K562 (cell line): ENCODE data around the gene NACAD. TPM values are rescaled to one million over a fixed set of nuclear protein-coding genes. Genes with fewer than 3 reads are reported as not detected.

Source experiments
- ATAC-seq: fragments of 200-7000 bp; cut with Tn5 transposase; 3 replicates; pipeline ENCODE4 v1.9.1; 2020; ENCODE audit warnings: moderate library complexity
- BruUV-seq: library from RNA; stranded (reverse); fragments of 400-500 nt; replicated peaks from 2 replicates; lab custom pipeline; 2021; lab: Mats Ljungman, UMichigan
- CTCF ChIA-PET: fragments of 300-600 bp; formaldehyde crosslinking; extraction: SDS; loops from one replicate; lab custom pipeline; 2021; ENCODE audit warnings: low intra/inter-chr PET ratio; lab: Yijun Ruan, JAX
- POLR2A ChIA-PET: fragments of 300-600, 350-650 bp; sonication (Branson Sonifier 250); formaldehyde crosslinking; extraction: SDS; loops from one replicate; lab custom pipeline; 2021; ENCODE audit warnings: antibody characterized with exemption, inconsistent platforms; lab: Yijun Ruan, JAX
- DNase-seq, 4 experiments: peaks; one replicate each; pipeline versions ENCODE4 v3.0.0 to v3.0.0-alpha.2; 2011 to 2018; ENCODE audit warnings: low spot score in 3 of 4, mixed read lengths in 3 of 4; ENCODE audit errors: extremely low read depth in 1 of 4
- FAIRE-seq: peaks from 2 replicates; lab custom pipeline; 2011; peaks lifted over from hg19 to GRCh38; lab: Jason Lieb, UNC
- H2AFZ ChIP-seq: 2 replicates; pipeline ENCODE4 v1.6.0; 2011; ENCODE audit warnings: low read depth, low read length, control low read depth, inconsistent platforms
- H3K27ac ChIP-seq: fragments of 200-600 bp; 3 replicates; pipeline ENCODE4 v1.8.0; 2011; ENCODE audit warnings: low read depth, mild to moderate bottlenecking, control low read depth, inconsistent platforms, low read length, moderate library complexity, mixed read lengths; ENCODE audit errors: extremely low read depth
- H3K27me3 ChIP-seq, 2 experiments: fragments of 300-600 bp in 1 of 2; 2 replicates in 1 of 2; 3 replicates in 1 of 2; pipeline versions ENCODE4 v1.6.0 to v1.8.0; 2011; ENCODE audit warnings: inconsistent platforms in 2 of 2, low read length in 2 of 2, mild to moderate bottlenecking in 1 of 2, mixed read lengths in 1 of 2, moderate library complexity in 1 of 2; ENCODE audit not compliant: control insufficient read depth in 2 of 2, insufficient read depth in 2 of 2
- H3K36me3 ChIP-seq: fragments of 300-600 bp; 3 replicates; pipeline ENCODE4 v1.8.0; 2011; ENCODE audit warnings: mild to moderate bottlenecking, low read length, inconsistent platforms; ENCODE audit not compliant: control insufficient read depth, insufficient read depth
- H3K4me1 ChIP-seq, 2 experiments: fragments of 200-600 bp in 1 of 2; replicated peaks in 1 of 2; 2 replicates in 1 of 2; 3 replicates in 1 of 2; pipeline versions ENCODE4 v1.5.1 to v1.8.0; 2011; ENCODE audit warnings: inconsistent platforms in 2 of 2, low read length in 2 of 2, mild to moderate bottlenecking in 1 of 2, mixed read lengths in 1 of 2, moderate library complexity in 1 of 2; ENCODE audit not compliant: control insufficient read depth in 2 of 2, insufficient read depth in 2 of 2
- H3K4me2 ChIP-seq: 2 replicates; pipeline ENCODE4 v1.6.1; 2011; ENCODE audit warnings: low read length, control low read depth, inconsistent platforms, mixed read lengths; ENCODE audit not compliant: insufficient read depth
- H3K4me3 ChIP-seq: fragments of 200-600 bp; sonication (generic), shearing (Covaris generic); 2 replicates; pipeline ENCODE4 v1.5.1; 2016; ENCODE audit warnings: control low read depth, inconsistent platforms
- H3K79me2 ChIP-seq: fragments of 200-600 bp; 3 replicates; pipeline ENCODE4 v1.8.0; 2011; ENCODE audit warnings: low read length, inconsistent platforms; ENCODE audit not compliant: control insufficient read depth, insufficient read depth
- H3K9ac ChIP-seq, 2 experiments: 2 replicates each; pipeline versions ENCODE4 v1.6.0 to v1.6.1; 2011; ENCODE audit warnings: low read depth in 2 of 2, low read length in 2 of 2, control low read depth in 1 of 2, inconsistent platforms in 1 of 2, mild to moderate bottlenecking in 1 of 2, mixed read lengths in 1 of 2; ENCODE audit not compliant: insufficient read depth in 1 of 2
- H3K9me1 ChIP-seq: one replicate; pipeline ENCODE4 v1.6.0; 2011; ENCODE audit warnings: inconsistent platforms, mild to moderate bottlenecking, low read length, moderate library complexity; ENCODE audit not compliant: control insufficient read depth, insufficient read depth
- H3K9me3 ChIP-seq: replicated peaks from 2 replicates; pipeline ENCODE4 v1.5.1; 2011; ENCODE audit warnings: low read depth, low read length, inconsistent platforms; ENCODE audit not compliant: control insufficient read depth, insufficient read depth
- H4K20me1 ChIP-seq: replicated peaks from 2 replicates; pipeline ENCODE4 v1.6.1; 2011; ENCODE audit warnings: low read length, inconsistent platforms, mixed read lengths; ENCODE audit not compliant: control insufficient read depth, insufficient read depth
- MAFK ChIP-seq: IDR thresholded peaks from 2 replicates; pipeline ENCODE4 v1.6.1; 2011; ENCODE audit warnings: low read length, improper control_type of control experiment
- RBFOX2 ChIP-seq: fragments of 200-400 bp; formaldehyde crosslinking; IDR thresholded peaks from 2 replicates; pipeline ENCODE4 v1.6.1; 2017; ENCODE audit warnings: low read depth, mild to moderate bottlenecking, low read length, moderate library complexity
- ZBTB34 ChIP-seq: fragments of 250-450 bp; sonication (Bioruptor Pico); IDR thresholded peaks from 2 replicates; pipeline ENCODE4 v1.8.0; 2021; ENCODE audit warnings: mild to moderate bottlenecking, moderate library complexity
- ZZZ3 ChIP-seq: fragments of 450-650 bp; IDR thresholded peaks from 2 replicates; pipeline ENCODE4 v1.6.1; 2016; ENCODE audit warnings: antibody characterized with exemption, mild to moderate bottlenecking, moderate library complexity
- WGBS: fragments of 100-300 bp; shearing (Covaris generic); methylation state at CpG from one replicate; pipeline ENCODE4 v1.1.6; 2016; ENCODE audit warnings: low coverage, mixed read lengths; ENCODE audit not compliant: insufficient coverage; ENCODE audit errors: missing lambda C conversion rate; 5-methylcytosine and 5-hydroxymethylcytosine counted together
- in situ Hi-C: fragments of 300-500 bp; cut with MboI; formaldehyde crosslinking; loops from 4 replicates; pipeline ENCODE4 v1.15.0; 2018; ENCODE audit warnings: inconsistent platforms, mixed read lengths
- intact Hi-C: fragments of 100-400 bp; cut with micrococcal nuclease; formaldehyde crosslinking; loops from 2 replicates; pipeline ENCODE4 v1.14.2; 2022
- polyA plus RNA-seq, 8 experiments: library from polyadenylated mRNA; depleted of rRNA in 4 of 8; stranded (reverse) in 5 of 8; unstranded in 3 of 8; fragments of >200 nt; fragmentation: Nextera tagmentation in 2 of 8; fragmentation: Illumina TruSeq in 1 of 8; extraction: Ambion mirVana in 2 of 8; extraction: Trizol in 1 of 8; gene quantifications; 2 replicates each; pipeline versions ENCODE4 v1.2.1 to v1.2.3, GENCODE V29; 2011 to 2014; ENCODE audit warnings: inconsistent platforms in 1 of 8, missing spikeins in 1 of 8
- total RNA-seq, 7 experiments: library from RNA; depleted of rRNA in 6 of 7; stranded (reverse); fragments of >200 nt in 6 of 7; fragmentation: Illumina TruSeq in 2 of 7; extraction: Trizol in 2 of 7; gene quantifications; 2 replicates each; pipeline versions ENCODE4 v1.2.1 to v1.2.3, GENCODE V29; 2011 to 2021; ENCODE audit warnings: low replicate concordance in 1 of 7

NACAD gene
- total and polyA plus RNA-seq, 9 of the 15 experiments (the other 6 are each of a cell fraction or from before 2014, with no cell fraction given): under 0.01 to 0.03 (median 0.02) TPM; not detected in 5

GRCh38 chr7:45105588-45106188 lies 16.9 kb upstream of the NACAD start:
- Histone ChIP-seq H3K27me3 (no peaks in the 10 kb centered on the region), H3K27ac (no peak overlapping the region), H3K4me3 (no peak overlapping the region), H3K9me1 (no peaks in the 10 kb centered on the region), H3K9me3 (no peaks in the 10 kb centered on the region), H4K20me1 (peaks cover 45% of the 10 kb centered on the region), H3K4me2 (no peak overlapping the region), H3K79me2 (peaks cover 68% of the 10 kb centered on the region), H3K9ac (peak overlapping the region in 1 of 2 experiments; percentile 4; a peak in 1 of 4 replicates), H2AFZ (no peak overlapping the region), H3K4me1 (peaks cover 19 to 29% of the 10 kb centered on the region in 2 experiments; a peak in 4 of 5 replicates), H3K36me3 (peaks cover 93% of the 10 kb centered on the region)
- intact Hi-C loops (no loop called here), in situ Hi-C loops (no loop called here)
- DNase-seq: no peak
- no TSS peak for BruUV-seq
- no peak for ATAC-seq
- FAIRE-seq: no peak
- POLR2A ChIA-PET: interaction anchor here (0.6 to 4.2 kb wide), 5 partner anchors 9 to 113 kb away, joined by 3 to 19 read pairs (median 3); no protein-coding TSS in a partner anchor
- CTCF ChIA-PET: no interaction called here
- WGBS: 96% methylated on average over 6 of the region's 8 CpGs
- peak; percentile 32; the same call in 1 of the 2 replicates for TF ChIP-seq RBFOX2
- no peak for TF ChIP-seq ZZZ3
- no peak for TF ChIP-seq MAFK
- no peak for TF ChIP-seq ZBTB34 (CRISPR knock-in tag)
- TF ChIP-seq, all 486 proteins: peak for 1
